GM12878 (cell line): Measurements from ENCODE around the gene TGIF2.

Source experiments
- CHD1 ChIP-seq: IDR thresholded peaks from 2 replicates; pipeline ENCODE4 v1.6.1; 2012; ENCODE audit warnings: low read depth, low read length, improper control_type of control experiment
- CTCF ChIP-seq, 3 experiments: IDR thresholded peaks in 2 of 3; conservative IDR thresholded peaks in 1 of 3; 2 replicates each; pipeline ENCODE4 v1.5.1; 2011; ENCODE audit warnings: low read depth in 3 of 3, low read length in 3 of 3, mild to moderate bottlenecking in 3 of 3, control low read depth in 2 of 3, moderate library complexity in 2 of 3, inconsistent platforms in 1 of 3, mixed read lengths in 1 of 3; ENCODE audit not compliant: control insufficient read depth in 2 of 3, insufficient read depth in 1 of 3; ENCODE audit errors: extremely low read depth in 1 of 3
- FOXK2 ChIP-seq: fragments of 450-650 bp; IDR thresholded peaks from 2 replicates; pipeline ENCODE4 v1.6.1; 2017; ENCODE audit warnings: mild to moderate bottlenecking, moderate library complexity
- FOXM1 ChIP-seq: IDR thresholded peaks from 2 replicates; pipeline ENCODE4 v1.6.1; 2012; ENCODE audit warnings: low read depth, mild to moderate bottlenecking, inconsistent platforms, low read length, moderate library complexity
- KDM1A ChIP-seq: fragments of 200-600 bp; sonication (generic); IDR thresholded peaks from 2 replicates; pipeline ENCODE4 v1.6.1; 2016; ENCODE audit warnings: borderline replicate concordance
- MTA2 ChIP-seq: fragments of 450-650 bp; IDR thresholded peaks from 2 replicates; pipeline ENCODE4 v1.6.1; 2016; ENCODE audit warnings: low read depth, mild to moderate bottlenecking, moderate library complexity
- NFXL1 ChIP-seq: fragments of 450-650 bp; IDR thresholded peaks from 2 replicates; pipeline ENCODE4 v1.6.1; 2017; ENCODE audit warnings: antibody characterized with exemption, mild to moderate bottlenecking, borderline replicate concordance
- ZNF274 ChIP-seq: IDR thresholded peaks from one replicate; pipeline ENCODE4 v1.8.0; 2011; ENCODE audit not compliant: insufficient read length, insufficient read depth

- no peak for TF ChIP-seq KDM1A
- no peak for TF ChIP-seq MTA2
- no peak for TF ChIP-seq CTCF (IDR thresholded peaks at IDR 0.05 in 2 of 3, conservative IDR thresholded peaks at IDR 0.05 in 1 of 3; ENCODE audit: control insufficient read depth in 2 of 3, extremely low read depth in 1 of 3, insufficient read depth in 1 of 3, low read depth in 3 of 3, low read length in 3 of 3)
- no peak for TF ChIP-seq FOXM1
- no peak for TF ChIP-seq FOXK2
- TF ChIP-seq NFXL1 = no peak
- no peak for TF ChIP-seq ZNF274
- no peak for TF ChIP-seq CHD1
These were observed 29.0 kb upstream of the TGIF2 start for GRCh38 chr20:36544134-36545018.
